ENCODE data around the gene TAF1B. TPM values are rescaled to one million over a fixed set of nuclear protein-coding genes. Genes with fewer than 3 reads are reported as not detected.

The TAF1B gene
- total and polyA plus RNA-seq, 4 donors: 16.7 to 43.5 (median 24.0) TPM

- H3K36me3 ChIP-seq (ENCODE audit: control insufficient read depth, insufficient read depth, low read length): no peaks in the 10 kb centered on the region
- DNase-seq (ENCODE audit: low read depth in 4 of 6, low spot score in 6 of 6): no peak
- H3K4me1 ChIP-seq (ENCODE audit: control insufficient read depth, insufficient read depth, low read length): peaks cover 12% of the 10 kb centered on the region
- no peaks in the 10 kb centered on the region for H3K27me3 ChIP-seq (ENCODE audit: control insufficient read depth, insufficient read depth, low read length)
- no peaks in the 10 kb centered on the region for H3K9me3 ChIP-seq (ENCODE audit: control insufficient read depth, insufficient read depth, low read length)
- 75% methylated on average over 20 of the region's 24 CpGs for WGBS (ENCODE audit: insufficient coverage)
- H3K27ac ChIP-seq (ENCODE audit: low read depth, low read length): no peak overlapping the region
- H3K4me3 ChIP-seq (ENCODE audit: low read depth, low read length): no peak overlapping the region
Observed at GRCh38 chr2:9814129-9814868, 29.0 kb upstream of the TAF1B start.

GRCh38 chr2:9815076-9815475 lies 28.2 kb upstream of the TAF1B start:
- no peak for DNase-seq (ENCODE audit: low read depth in 4 of 6, low spot score in 6 of 6)
- Histone ChIP-seq H3K4me3 (ENCODE audit: low read depth, low read length) (no peak overlapping the region), H3K36me3 (ENCODE audit: control insufficient read depth, insufficient read depth, low read length) (no peaks in the 10 kb centered on the region), H3K9me3 (ENCODE audit: control insufficient read depth, insufficient read depth, low read length) (no peaks in the 10 kb centered on the region), H3K4me1 (ENCODE audit: control insufficient read depth, insufficient read depth, low read length) (peaks cover 12% of the 10 kb centered on the region), H3K27ac (ENCODE audit: low read depth, low read length) (no peak overlapping the region), H3K27me3 (ENCODE audit: control insufficient read depth, insufficient read depth, low read length) (no peaks in the 10 kb centered on the region)
- WGBS (ENCODE audit: insufficient coverage): 100% methylated on average over 1 of the region's 4 CpGs

- Histone ChIP-seq H3K27ac (ENCODE audit: low read depth, low read length) (peak overlapping the region; percentile 13), H3K27me3 (ENCODE audit: control insufficient read depth, insufficient read depth, low read length) (no peaks in the 10 kb centered on the region), H3K4me1 (ENCODE audit: control insufficient read depth, insufficient read depth, low read length) (peaks cover 12% of the 10 kb centered on the region), H3K36me3 (ENCODE audit: control insufficient read depth, insufficient read depth, low read length) (no peaks in the 10 kb centered on the region), H3K4me3 (ENCODE audit: low read depth, low read length) (no peak overlapping the region), H3K9me3 (ENCODE audit: control insufficient read depth, insufficient read depth, low read length) (no peaks in the 10 kb centered on the region)
- WGBS (ENCODE audit: insufficient coverage): 85% methylated on average over 11 of the region's 17 CpGs
- DNase-seq (ENCODE audit: low read depth in 4 of 6, low spot score in 6 of 6): no peak
Observed at GRCh38 chr2:9815844-9816279, 27.4 kb upstream of the TAF1B start.

GRCh38 chr2:9818097-9818496 lies 25.2 kb upstream of the TAF1B start:
- no peaks in the 10 kb centered on the region for H3K9me3 ChIP-seq (ENCODE audit: control insufficient read depth, insufficient read depth, low read length)
- H3K27ac ChIP-seq (ENCODE audit: low read depth, low read length): no peak overlapping the region
- no peaks in the 10 kb centered on the region for H3K27me3 ChIP-seq (ENCODE audit: control insufficient read depth, insufficient read depth, low read length)
- H3K4me3 ChIP-seq (ENCODE audit: low read depth, low read length): no peak overlapping the region
- peaks cover 12% of the 10 kb centered on the region for H3K4me1 ChIP-seq (ENCODE audit: control insufficient read depth, insufficient read depth, low read length)
- DNase-seq (ENCODE audit: low read depth in 4 of 6, low spot score in 6 of 6): no peak
- WGBS (ENCODE audit: insufficient coverage): no CpG with 5 or more reads among the region's 2 CpGs
- H3K36me3 ChIP-seq (ENCODE audit: control insufficient read depth, insufficient read depth, low read length): no peaks in the 10 kb centered on the region

GRCh38 chr2:9819551-9819950 lies 23.7 kb upstream of the TAF1B start:
- WGBS (ENCODE audit: insufficient coverage): 92% methylated on average over 12 of the region's 13 CpGs

GRCh38 chr2:9820020-9820973 lies 23.0 kb upstream of the TAF1B start:
- no peaks in the 10 kb centered on the region for H3K9me3 ChIP-seq (ENCODE audit: control insufficient read depth, insufficient read depth, low read length)
- H3K36me3 ChIP-seq (ENCODE audit: control insufficient read depth, insufficient read depth, low read length): no peaks in the 10 kb centered on the region
- 81% methylated on average over 18 of the region's 32 CpGs for WGBS (ENCODE audit: insufficient coverage)
- no peak overlapping the region for H3K4me3 ChIP-seq (ENCODE audit: low read depth, low read length)
- H3K27ac ChIP-seq (ENCODE audit: low read depth, low read length): no peak overlapping the region
- H3K4me1 ChIP-seq (ENCODE audit: control insufficient read depth, insufficient read depth, low read length): no peaks in the 10 kb centered on the region
- no peaks in the 10 kb centered on the region for H3K27me3 ChIP-seq (ENCODE audit: control insufficient read depth, insufficient read depth, low read length)
- DNase-seq (ENCODE audit: low read depth in 4 of 6, low spot score in 6 of 6): no peak

More at GRCh38 chr2:9819551-9819950, 23.7 kb upstream of the TAF1B start:
- H3K27ac ChIP-seq (ENCODE audit: low read depth, low read length): no peak overlapping the region
- H3K27me3 ChIP-seq (ENCODE audit: control insufficient read depth, insufficient read depth, low read length): no peaks in the 10 kb centered on the region
- H3K9me3 ChIP-seq (ENCODE audit: control insufficient read depth, insufficient read depth, low read length): no peaks in the 10 kb centered on the region
- H3K4me1 ChIP-seq (ENCODE audit: control insufficient read depth, insufficient read depth, low read length): no peaks in the 10 kb centered on the region
- DNase-seq (ENCODE audit: low read depth in 4 of 6, low spot score in 6 of 6): no peak
- H3K36me3 ChIP-seq (ENCODE audit: control insufficient read depth, insufficient read depth, low read length): no peaks in the 10 kb centered on the region
- H3K4me3 ChIP-seq (ENCODE audit: low read depth, low read length): no peak overlapping the region

GRCh38 chr2:9821805-9822445 lies 21.3 kb upstream of the TAF1B start:
- Histone ChIP-seq H3K9me3 (ENCODE audit: control insufficient read depth, insufficient read depth, low read length) (no peaks in the 10 kb centered on the region), H3K4me1 (ENCODE audit: control insufficient read depth, insufficient read depth, low read length) (no peaks in the 10 kb centered on the region), H3K4me3 (ENCODE audit: low read depth, low read length) (no peak overlapping the region), H3K27me3 (ENCODE audit: control insufficient read depth, insufficient read depth, low read length) (no peaks in the 10 kb centered on the region), H3K27ac (ENCODE audit: low read depth, low read length) (no peak overlapping the region), H3K36me3 (ENCODE audit: control insufficient read depth, insufficient read depth, low read length) (no peaks in the 10 kb centered on the region)
- 89% methylated on average over 7 of the region's 12 CpGs for WGBS (ENCODE audit: insufficient coverage)
- DNase-seq (ENCODE audit: low read depth in 4 of 6, low spot score in 6 of 6): no peak

GRCh38 chr2:9824441-9824840 lies 18.8 kb upstream of the TAF1B start:
- no peak for DNase-seq (ENCODE audit: low read depth in 4 of 6, low spot score in 6 of 6)
- Histone ChIP-seq H3K36me3 (ENCODE audit: control insufficient read depth, insufficient read depth, low read length) (no peaks in the 10 kb centered on the region), H3K27me3 (ENCODE audit: control insufficient read depth, insufficient read depth, low read length) (no peaks in the 10 kb centered on the region), H3K27ac (ENCODE audit: low read depth, low read length) (no peak overlapping the region), H3K9me3 (ENCODE audit: control insufficient read depth, insufficient read depth, low read length) (no peaks in the 10 kb centered on the region), H3K4me3 (ENCODE audit: low read depth, low read length) (no peak overlapping the region), H3K4me1 (ENCODE audit: control insufficient read depth, insufficient read depth, low read length) (no peaks in the 10 kb centered on the region)
- 88% methylated on average over 3 of the region's 3 CpGs for WGBS (ENCODE audit: insufficient coverage)

- no peaks in the 10 kb centered on the region for H3K36me3 ChIP-seq (ENCODE audit: control insufficient read depth, insufficient read depth, low read length)
- no peaks in the 10 kb centered on the region for H3K9me3 ChIP-seq (ENCODE audit: control insufficient read depth, insufficient read depth, low read length)
- no peak overlapping the region for H3K4me3 ChIP-seq (ENCODE audit: low read depth, low read length)
- DNase-seq (ENCODE audit: low read depth in 4 of 6, low spot score in 6 of 6): no peak
- H3K27me3 ChIP-seq (ENCODE audit: control insufficient read depth, insufficient read depth, low read length): no peaks in the 10 kb centered on the region
- H3K27ac ChIP-seq (ENCODE audit: low read depth, low read length): no peak overlapping the region
- no peaks in the 10 kb centered on the region for H3K4me1 ChIP-seq (ENCODE audit: control insufficient read depth, insufficient read depth, low read length)
- WGBS (ENCODE audit: insufficient coverage): 65% methylated on average over 3 of the region's 5 CpGs
Observed at GRCh38 chr2:9824956-9825720, 18.1 kb upstream of the TAF1B start.
